Activated CD4-positive, CD25-positive, alpha-beta regulatory T cell (primary cell): ENCODE results near the gene RSPRY1.
"Not testable (repeated sequence)": the region's sequence is repeated elsewhere in the genome, so short reads cannot be mapped to it uniquely, and the experiment has no call there.

Experiments used
- DNase-seq, 4 experiments: peaks; one replicate each; lab custom pipeline; 2025; lab: John Stamatoyannopoulos, UW

The RSPRY1 gene

GRCh38 chr16:57255686-57256415 lies 69.7 kb downstream of the RSPRY1 start:
- DNase-seq = no peak

DNA sequence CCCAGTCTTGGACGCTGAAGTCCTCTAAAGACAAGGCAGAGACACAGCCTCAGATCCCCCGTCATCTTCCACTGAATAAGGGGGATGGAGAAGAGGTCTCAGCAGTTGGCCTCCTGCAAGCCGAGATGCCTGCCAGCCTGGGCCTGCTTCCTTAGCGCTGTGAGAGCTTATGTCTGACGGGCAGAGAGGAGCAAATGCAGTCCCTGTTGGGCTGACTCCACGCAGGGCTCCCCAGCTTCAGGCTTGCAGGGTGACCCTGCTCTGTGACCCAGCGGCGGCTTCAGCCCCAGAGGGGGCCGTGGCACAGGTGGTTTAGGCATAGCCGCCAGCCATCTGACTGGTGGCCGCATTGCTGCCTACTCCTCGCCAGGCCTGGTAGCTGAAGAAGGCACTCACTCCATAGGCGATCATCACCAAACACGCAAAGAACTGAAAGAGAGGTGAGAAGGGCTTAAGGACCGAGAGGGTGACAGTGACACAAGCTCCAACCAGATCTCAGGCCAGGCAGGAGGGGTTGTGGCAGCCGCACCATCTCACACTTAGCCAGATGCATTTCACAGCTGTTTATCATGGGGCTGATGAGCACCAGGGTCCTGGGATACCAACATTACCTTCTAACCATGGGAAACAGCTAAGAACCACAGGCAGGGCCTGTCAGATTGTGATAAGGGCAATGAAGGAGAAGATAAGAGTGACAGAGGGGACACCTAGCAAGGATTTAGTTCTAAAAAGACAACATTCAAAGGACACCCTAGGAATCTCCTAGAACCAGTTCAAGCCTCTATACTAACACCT lies 70.7 kb downstream of the RSPRY1 start:
- DNase-seq = no peak

DNA sequence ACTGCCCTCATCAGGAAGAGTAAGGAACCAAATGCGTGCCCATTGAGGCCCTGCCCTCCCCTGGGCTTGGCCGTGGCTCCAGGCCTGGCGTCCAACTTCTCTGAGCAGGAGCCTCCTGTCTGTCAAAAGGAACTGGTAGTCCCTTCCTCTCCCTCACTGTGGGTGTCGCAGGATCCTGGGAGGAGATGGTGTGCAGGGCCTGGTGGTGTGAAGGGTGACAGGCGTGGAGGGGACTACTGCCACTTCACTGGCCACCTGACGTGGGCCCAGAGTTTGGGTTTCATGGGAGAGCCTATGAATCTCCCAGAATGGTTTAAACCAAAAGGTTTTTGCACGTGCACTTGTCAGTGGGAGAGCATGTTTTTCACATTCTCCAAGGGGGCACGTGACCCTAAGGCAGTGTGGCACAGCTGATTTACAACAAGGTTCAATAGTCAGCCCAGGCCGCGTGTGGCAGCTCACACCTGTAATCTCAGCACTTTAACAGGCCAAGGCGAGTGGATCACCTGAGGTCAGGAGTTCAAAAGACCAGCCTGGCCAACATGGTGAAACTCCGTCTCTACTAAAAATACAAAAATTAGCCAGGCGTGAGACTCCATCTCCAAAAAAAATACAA lies 71.4 kb downstream of the RSPRY1 start:
- no peak for DNase-seq

GRCh38 chr16:57258226-57258909 lies 72.2 kb downstream of the RSPRY1 start:
- DNase-seq = no peak

- DNase-seq = no peak
These were observed 72.9 kb downstream of the RSPRY1 start for GRCh38 chr16:57258910-57259475.

GRCh38 chr16:57260294-57260929 lies 74.3 kb downstream of the RSPRY1 start:
- DNase-seq = no peak

DNA sequence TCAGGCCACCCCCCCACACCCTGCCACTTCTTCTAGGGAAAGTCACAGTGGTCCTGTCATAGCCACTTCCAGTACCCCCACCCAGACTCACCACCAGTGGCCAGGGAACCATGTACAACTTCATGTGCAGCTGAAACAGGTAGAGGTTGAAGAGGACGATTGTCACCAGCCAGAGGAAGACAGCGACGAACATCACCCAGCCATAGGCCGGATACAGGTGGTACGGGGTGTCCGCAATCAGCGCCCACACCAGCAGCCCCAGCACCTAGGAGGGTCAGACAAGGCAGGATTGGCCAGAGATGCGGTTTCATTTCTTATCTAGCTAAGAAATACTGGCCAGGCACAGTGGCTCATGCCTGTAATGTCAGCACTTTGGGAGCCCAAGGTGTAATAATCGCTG lies 75.7 kb downstream of the RSPRY1 start:
- no peak for DNase-seq

DNA sequence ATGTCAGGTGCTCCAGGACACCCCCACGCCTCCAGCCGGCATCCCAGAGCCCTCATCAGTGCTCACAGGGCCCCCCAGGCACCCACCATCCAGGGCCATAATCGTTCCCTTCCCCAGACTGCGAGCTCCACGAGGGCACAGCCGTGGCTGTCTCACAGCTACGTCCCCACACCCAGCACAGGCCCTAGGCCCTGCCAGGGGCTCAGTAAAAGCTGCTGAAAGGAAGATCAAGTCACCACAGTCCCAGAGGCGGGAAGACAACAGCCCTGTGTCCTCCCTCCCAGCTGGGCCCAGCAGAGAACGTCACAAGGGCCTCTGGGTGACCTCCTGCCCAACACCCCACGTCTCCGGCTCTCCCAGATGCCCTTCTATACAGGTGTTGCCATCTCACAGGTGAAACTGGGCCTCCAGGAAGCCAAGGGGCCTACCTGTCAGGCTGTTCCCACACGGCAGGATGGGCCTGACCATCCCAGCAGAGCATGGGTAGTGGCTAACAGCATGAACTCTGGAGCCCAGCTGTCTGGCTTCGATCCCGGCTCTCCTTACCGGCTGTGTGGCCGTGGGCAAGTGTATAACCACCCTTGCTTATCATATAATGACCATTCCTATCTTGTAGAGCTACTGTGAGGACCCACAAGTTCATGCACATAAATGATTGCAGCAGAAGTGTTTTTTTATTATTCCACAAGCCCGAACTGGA lies 76.9 kb downstream of the RSPRY1 start:
- no peak for DNase-seq

GRCh38 chr16:57263541-57264351 lies 77.6 kb downstream of the RSPRY1 start:
- DNase-seq = no peak

DNA sequence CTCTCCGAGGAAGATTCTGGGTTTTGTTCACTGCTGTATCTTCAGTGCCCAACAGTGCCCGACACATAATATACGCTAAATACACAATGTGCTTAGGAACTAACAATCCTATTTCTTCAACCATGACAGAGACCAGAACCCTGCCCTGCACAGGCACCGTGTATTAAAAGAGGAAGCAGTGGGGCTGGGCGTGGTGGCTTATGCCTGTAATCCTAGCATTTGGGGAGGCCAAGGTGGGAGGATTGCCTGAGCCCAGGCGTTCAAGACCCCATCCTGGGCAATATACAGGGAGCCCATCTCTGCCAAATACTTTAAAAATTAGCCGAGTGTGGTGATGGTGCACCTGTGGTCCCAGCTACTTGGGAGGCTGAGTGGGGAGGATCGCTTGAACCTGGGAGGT lies 78.3 kb downstream of the RSPRY1 start:
- DNase-seq = no peak

DNA sequence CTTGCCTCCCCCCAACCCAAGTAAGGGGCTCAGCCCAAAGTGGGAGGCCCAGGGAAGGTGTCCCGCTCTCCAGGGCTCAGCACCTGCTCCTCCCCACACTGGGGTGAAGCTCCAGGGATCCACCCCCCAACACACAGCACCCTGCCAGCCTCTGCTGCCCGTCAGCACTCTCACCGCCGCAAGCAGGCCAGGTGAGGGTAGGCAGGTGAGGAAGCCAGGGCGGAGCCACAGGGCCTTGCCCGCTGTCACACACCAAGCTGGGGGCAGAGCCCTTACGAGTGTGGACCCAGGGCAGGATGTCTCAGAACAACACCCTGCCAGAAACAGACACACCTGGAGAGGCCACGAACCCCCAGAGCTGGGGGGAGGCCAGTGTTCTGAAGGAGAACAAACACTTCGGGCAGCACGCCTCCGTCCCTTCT lies 78.8 kb downstream of the RSPRY1 start:
- DNase-seq = no peak

DNA sequence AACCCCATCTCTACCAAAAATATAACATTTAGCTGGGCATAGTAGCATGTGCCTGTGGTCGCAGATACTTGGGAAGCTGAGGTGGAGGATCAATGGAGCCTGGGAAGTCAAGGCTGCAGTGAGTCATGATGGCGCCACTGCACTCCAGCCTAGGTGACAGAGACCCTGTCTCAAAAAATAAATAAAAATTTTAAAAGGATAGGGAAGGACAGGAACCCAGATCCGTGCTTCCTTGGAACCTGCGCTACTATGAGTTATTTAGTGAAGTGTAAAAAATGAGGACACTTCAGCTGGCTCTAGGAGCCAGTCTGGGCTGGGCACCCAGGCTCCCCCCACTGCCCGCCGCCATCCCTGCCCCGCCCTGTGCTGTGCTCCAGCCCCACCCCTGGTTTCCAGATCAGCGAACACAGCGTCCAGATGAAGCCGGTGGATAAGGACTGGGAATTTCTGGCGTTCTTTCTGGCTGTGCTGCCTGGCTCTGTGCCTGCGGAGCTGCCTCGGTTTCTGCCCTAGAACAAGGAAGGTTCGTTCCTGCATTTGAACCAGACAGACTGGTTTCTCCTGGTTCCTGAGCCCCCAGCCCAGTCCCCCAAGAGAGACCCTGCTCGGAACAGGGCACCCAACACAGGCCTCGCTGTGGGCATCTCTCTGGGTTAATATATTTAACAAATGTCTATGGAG lies 79.9 kb downstream of the RSPRY1 start:
- no peak for DNase-seq

DNA sequence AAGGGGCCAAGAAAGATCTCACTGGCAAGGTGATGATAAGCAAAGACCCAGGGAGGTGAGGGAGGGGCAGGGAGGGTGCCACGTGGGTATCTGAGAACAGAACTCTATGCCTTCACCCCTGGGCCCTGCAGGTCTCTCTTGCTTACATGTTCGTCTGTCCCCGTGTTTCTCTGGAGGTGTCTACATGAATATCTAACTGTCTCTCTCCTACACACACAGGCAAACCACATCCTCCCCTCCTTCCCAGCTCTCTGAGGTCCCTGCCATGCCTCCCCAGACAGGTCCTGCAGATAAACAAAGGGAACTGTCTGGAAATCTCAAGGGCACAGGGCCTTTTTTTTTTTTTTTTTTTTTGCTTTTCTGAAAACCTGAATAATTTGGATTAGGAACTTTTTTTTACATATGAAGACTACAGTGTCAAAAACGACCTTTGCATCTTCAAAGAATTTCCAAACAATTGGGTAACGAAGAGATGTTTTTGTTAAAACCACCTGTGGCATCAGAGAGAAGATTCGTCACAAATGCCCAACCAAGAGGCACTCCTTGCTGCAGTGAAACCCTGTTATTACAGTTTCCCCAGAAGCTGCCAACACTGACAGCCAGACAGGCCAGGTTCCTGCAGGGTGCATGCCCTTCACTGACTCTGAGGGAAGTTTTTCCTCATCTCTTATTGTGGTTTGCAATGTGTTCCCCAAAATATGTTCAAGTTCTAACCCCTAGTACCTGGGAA lies 80.6 kb downstream of the RSPRY1 start:
- DNase-seq = no peak

- DNase-seq = not testable (repeated sequence)
These were observed 81.2 kb downstream of the RSPRY1 start for GRCh38 chr16:57267343-57267742.

- DNase-seq = no peak
These were observed 83.0 kb downstream of the RSPRY1 start for GRCh38 chr16:57268804-57269800.

GRCh38 chr16:57270221-57271062 lies 84.3 kb downstream of the RSPRY1 start:
- no peak for DNase-seq

- no peak for DNase-seq
These were observed 84.9 kb downstream of the RSPRY1 start for GRCh38 chr16:57271063-57271345.
